DMS53 (cell line): ENCODE results near the gene EDC4.
"Not testable (repeated sequence)": the region's sequence is repeated elsewhere in the genome, so short reads cannot be mapped to it uniquely, and the experiment has no call there.

ENCODE experiments used
- DNase-seq: peaks from one replicate; lab custom pipeline; 2025; lab: John Stamatoyannopoulos, UW

Gene EDC4

GRCh38 chr16:67909056-67909742, 36.3 kb downstream of the EDC4 start:
- no peak for DNase-seq

GRCh38 chr16:67910158-67910557, 37.3 kb downstream of the EDC4 start:
- peak; percentile 33 for DNase-seq

- DNase-seq = no peak
Observed at GRCh38 chr16:67914758-67915495, 42.1 kb downstream of the EDC4 start.

- DNase-seq = not testable (repeated sequence)
Observed at GRCh38 chr16:67915496-67915769, 42.6 kb downstream of the EDC4 start.

GRCh38 chr16:67915831-67916723, 43.2 kb downstream of the EDC4 start:
- DNase-seq = peak; percentile 16

- no peak for DNase-seq
Observed at GRCh38 chr16:67917140-67917851, 44.4 kb downstream of the EDC4 start.

- peak; percentile 89 for DNase-seq
Observed at GRCh38 chr16:67917852-67918236, 45.0 kb downstream of the EDC4 start.

GRCh38 chr16:67919622-67920221, 46.9 kb downstream of the EDC4 start:
- DNase-seq = no peak

GRCh38 chr16:67922221-67922620, 49.4 kb downstream of the EDC4 start:
- DNase-seq = no peak

- no peak for DNase-seq
Observed at GRCh38 chr16:67922740-67923139, 49.9 kb downstream of the EDC4 start.

- peak; percentile 18 for DNase-seq
Observed at GRCh38 chr16:67923414-67924116, 50.7 kb downstream of the EDC4 start.

GRCh38 chr16:67924140-67924906, 51.5 kb downstream of the EDC4 start:
- no peak for DNase-seq

- peak; percentile 88 for DNase-seq
Observed at GRCh38 chr16:67926181-67926750, 53.4 kb downstream of the EDC4 start.

- DNase-seq = no peak
Observed at GRCh38 chr16:67927131-67927941, 54.5 kb downstream of the EDC4 start.

- no peak for DNase-seq
Observed at GRCh38 chr16:67928147-67928546, 55.3 kb downstream of the EDC4 start.

- DNase-seq = peak; percentile 80
Observed at GRCh38 chr16:67928561-67929364, 55.9 kb downstream of the EDC4 start.

- no peak for DNase-seq
Observed at GRCh38 chr16:67930191-67930590, 57.3 kb downstream of the EDC4 start.

GRCh38 chr16:67930678-67931211, 57.9 kb downstream of the EDC4 start:
- DNase-seq = no peak
